Measurements from ENCODE around the gene C1QTNF8. TPM values are rescaled to one million over a fixed set of nuclear protein-coding genes. Genes with fewer than 3 reads are reported as not detected.
A peak's percentile ranks its signal among the peaks of the same experiment; 100 is the strongest.

The C1QTNF8 gene
- total and polyA plus RNA-seq, 2 of the 8 experiments (the other 6 are each of a cell fraction or from before 2014, with no cell fraction given) = not detected

DNA sequence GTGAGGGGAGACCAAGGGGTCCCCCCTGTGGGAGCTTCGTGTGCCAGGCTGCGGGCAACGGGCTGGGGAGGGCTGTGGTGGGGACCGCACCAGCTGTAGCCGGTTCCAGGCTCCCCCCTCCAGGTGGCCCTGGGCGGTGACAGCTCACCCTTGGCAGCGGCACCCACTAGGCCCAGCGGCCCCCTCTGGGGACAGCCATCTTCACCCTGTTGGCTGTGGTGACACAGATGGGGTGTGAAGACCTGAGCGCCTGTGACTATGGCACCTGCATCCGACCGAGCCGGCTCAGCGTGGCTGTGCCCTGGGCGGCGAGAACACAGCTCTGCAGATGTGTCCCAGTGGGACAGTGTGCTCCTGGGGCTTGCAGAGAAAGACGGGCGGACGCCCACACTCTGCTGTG, 1.1 kb upstream of the C1QTNF8 start:
- Histone ChIP-seq H2BK5ac (ENCODE audit: low read depth, low read length) (no peak overlapping the region), H2BK15ac (ENCODE audit: low read length) (no peak overlapping the region), H3K27me3 (replicated peaks in 1 of 4; ENCODE audit: control insufficient read depth in 3 of 4, extremely low read depth in 1 of 4, insufficient read depth in 3 of 4, low read length in 3 of 4) (no peaks in the 10 kb centered on the region), H3K23me2 (ENCODE audit: low read depth, low read length) (no peaks in the 10 kb centered on the region), H2BK120ac (replicated peaks; ENCODE audit: low read depth, low read length) (no peak overlapping the region), H2BK20ac (ENCODE audit: low read length) (no peak overlapping the region), H3K23ac (ENCODE audit: insufficient read length) (no peak overlapping the region), H3K27ac (ENCODE audit: low read depth, low read length) (no peak overlapping the region), H3K4me1 (replicated peaks in 1 of 4; ENCODE audit: control insufficient read depth in 3 of 4, insufficient read depth in 4 of 4, low read length in 3 of 4) (no peaks in the 10 kb centered on the region; a peak in 1 of 7 replicates), H3K56ac (replicated peaks; ENCODE audit: insufficient read length, low read depth, low read length) (no peak overlapping the region), H3K36me3 (ENCODE audit: control insufficient read depth in 2 of 4, insufficient read depth in 4 of 4, low read length in 3 of 4) (no peaks in the 10 kb centered on the region), H3K9me3 (ENCODE audit: insufficient read depth in 2 of 2, low read depth in 1 of 2, low read length in 1 of 2) (peaks cover 0 to 2% of the 10 kb centered on the region in 2 experiments; a peak in 1 of 4 replicates), H4K8ac (ENCODE audit: extremely low read depth, insufficient read depth, low read length) (no peak overlapping the region), H3K4me2 (ENCODE audit: insufficient read depth in 1 of 2, low read depth in 2 of 2, low read length in 2 of 2) (no peak overlapping the region), H4K20me1 (replicated peaks in 1 of 2; ENCODE audit: control insufficient read depth in 1 of 2, insufficient read depth in 2 of 2, low read length in 2 of 2) (peaks cover 0 to 2% of the 10 kb centered on the region in 2 experiments), H2AFZ (ENCODE audit: low read length) (no peak overlapping the region), H2BK12ac (ENCODE audit: low read depth, low read length) (0 out of 2 replicates have a peak overlapping the region, but pooled peaks have one; percentile 27), H3K18ac (ENCODE audit: extremely low read depth, low read length) (no peak overlapping the region), H4K91ac (replicated peaks; ENCODE audit: insufficient read length, low read length) (no peak overlapping the region), H3K4me3 (ENCODE audit: extremely low read depth in 1 of 4, insufficient read depth in 2 of 4, low read depth in 3 of 4, low read length in 4 of 4) (no peak overlapping the region), H3K14ac (ENCODE audit: insufficient read length) (no peak overlapping the region), H3K79me1 (ENCODE audit: low read depth, low read length) (no peaks in the 10 kb centered on the region), H3K79me2 (ENCODE audit: control insufficient read depth in 1 of 2, insufficient read depth in 2 of 2, low read length in 2 of 2) (no peaks in the 10 kb centered on the region), H3K9ac (replicated peaks in 1 of 4; ENCODE audit: extremely low read depth in 1 of 4, low read depth in 3 of 4, low read length in 3 of 4) (no peak overlapping the region), H3K4ac (replicated peaks; ENCODE audit: insufficient read length, low read depth, low read length) (no peak overlapping the region), H2AK5ac (ENCODE audit: low read depth, low read length) (no peak overlapping the region), H4K5ac (ENCODE audit: insufficient read length, low read depth, low read length) (no peak overlapping the region)
- DNase-seq (ENCODE audit: low read depth in 1 of 2, low spot score in 2 of 2) (no peak), FAIRE-seq (no peak)
- CTCF ChIA-PET (ENCODE audit: partially characterized antibody) = interaction anchor here (1.0 to 1.5 kb wide), 2 partner anchors 23 to 41 kb away, joined by 3 to 7 read pairs; no protein-coding TSS in a partner anchor
- 93% methylated on average over 15 of the region's 18 CpGs; no CpG with 5 or more reads in 1 of the 2 experiments for WGBS, 2 experiments (ENCODE audit: extremely low coverage in 1 of 2, insufficient coverage in 1 of 2, insufficient read length in 1 of 2, insufficient replicate concordance in 2 of 2, low coverage in 1 of 2, low lambda C conversion rate in 2 of 2, missing lambda C conversion rate in 1 of 2)
- POLR2A ChIA-PET (ENCODE audit: partially characterized antibody) = no interaction called here
- TF ChIP-seq EGR1 (IDR thresholded peaks at IDR 0.05; ENCODE audit: borderline replicate concordance, low read depth, low read length) = no peak
- no peak for TF ChIP-seq KDM1A (IDR thresholded peaks at IDR 0.05; ENCODE audit: borderline replicate concordance, low read length)
- TF ChIP-seq, protein P1, sequence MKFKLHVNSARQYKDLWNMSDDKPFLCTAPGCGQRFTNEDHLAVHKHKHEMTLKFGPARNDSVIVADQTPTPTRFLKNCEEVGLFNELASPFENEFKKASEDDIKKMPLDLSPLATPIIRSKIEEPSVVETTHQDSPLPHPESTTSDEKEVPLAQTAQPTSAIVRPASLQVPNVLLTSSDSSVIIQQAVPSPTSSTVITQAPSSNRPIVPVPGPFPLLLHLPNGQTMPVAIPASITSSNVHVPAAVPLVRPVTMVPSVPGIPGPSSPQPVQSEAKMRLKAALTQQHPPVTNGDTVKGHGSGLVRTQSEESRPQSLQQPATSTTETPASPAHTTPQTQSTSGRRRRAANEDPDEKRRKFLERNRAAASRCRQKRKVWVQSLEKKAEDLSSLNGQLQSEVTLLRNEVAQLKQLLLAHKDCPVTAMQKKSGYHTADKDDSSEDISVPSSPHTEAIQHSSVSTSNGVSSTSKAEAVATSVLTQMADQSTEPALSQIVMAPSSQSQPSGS (IDR thresholded peaks at IDR 0.05; ENCODE audit: low read length) = no peak
- no peak for TF ChIP-seq CBX8 (IDR thresholded peaks at IDR 0.05; ENCODE audit: borderline replicate concordance, low read depth, low read length)
- TF ChIP-seq, protein P2, sequence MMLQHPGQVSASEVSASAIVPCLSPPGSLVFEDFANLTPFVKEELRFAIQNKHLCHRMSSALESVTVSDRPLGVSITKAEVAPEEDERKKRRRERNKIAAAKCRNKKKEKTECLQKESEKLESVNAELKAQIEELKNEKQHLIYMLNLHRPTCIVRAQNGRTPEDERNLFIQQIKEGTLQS (IDR thresholded peaks at IDR 0.05; ENCODE audit: insufficient read depth, low read depth, low read length) = no peak
- no peak for TF ChIP-seq GTF2F1 (IDR thresholded peaks at IDR 0.05; ENCODE audit: borderline replicate concordance, low read depth, low read length)
- TF ChIP-seq TEAD4 (IDR thresholded peaks at IDR 0.05; ENCODE audit: low read depth, low read length) = no peak
- TF ChIP-seq CBX5 (IDR thresholded peaks at IDR 0.05; ENCODE audit: low read depth, low read length) = no peak
- no peak for TF ChIP-seq CHD2 (IDR thresholded peaks at IDR 0.05; ENCODE audit: low read length)
- no peak for TF ChIP-seq SIX5 (IDR thresholded peaks at IDR 0.05; ENCODE audit: low read depth, low read length)
- TF ChIP-seq SRF (IDR thresholded peaks at IDR 0.05; ENCODE audit: low read depth, low read length) = no peak
- TF ChIP-seq POU5F1 (IDR thresholded peaks at IDR 0.05; ENCODE audit: low read depth, low read length) = no peak

Measured in H1 (cell line).